ENCODE data around the gene POMT2.
"Not testable (repeated sequence)": the region's sequence is repeated elsewhere in the genome, so short reads cannot be mapped to it uniquely, and the experiment has no call there.

POMT2 gene

DNA sequence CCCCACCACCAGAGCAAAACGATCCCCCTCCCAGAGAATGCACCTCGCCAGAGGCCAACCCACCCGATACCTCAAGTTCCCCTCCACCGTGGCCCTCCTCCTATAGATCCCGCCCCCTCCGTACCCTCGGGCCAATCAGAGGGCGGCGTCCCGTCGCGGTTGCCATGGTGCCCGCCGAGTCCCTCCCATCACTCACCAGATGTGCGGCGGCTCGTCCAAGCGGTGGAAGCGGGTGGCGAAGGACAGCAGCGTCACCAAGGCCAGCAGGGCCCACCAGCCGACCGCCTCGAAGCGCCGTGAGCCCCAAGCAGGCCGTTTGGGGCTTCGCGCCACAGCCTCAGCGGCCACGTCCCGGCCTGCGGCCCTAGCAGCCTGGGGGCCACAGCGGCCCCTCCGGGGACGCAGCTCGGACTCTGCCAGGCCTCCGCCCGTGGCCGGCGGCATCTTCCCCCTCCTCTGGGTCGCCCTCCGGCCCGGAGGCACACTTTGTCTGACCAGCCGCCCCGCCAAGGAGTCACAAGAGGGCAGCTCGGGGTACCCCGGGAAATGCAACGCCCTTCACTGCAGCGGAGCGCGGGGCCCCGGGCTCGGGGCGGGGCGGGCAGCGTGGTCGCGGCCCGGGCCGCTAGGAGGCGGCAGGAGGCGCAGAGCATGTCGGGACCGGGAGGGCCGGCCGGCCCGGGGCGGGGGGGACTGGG is at the start of gene POMT2:
POMT2 (minus strand) TSS at position 646 of the 698 bp plus-strand sequence; CDS start at position 444, 202 bp downstream.
- intact Hi-C loops (cut with DNase I), result loop anchor here (2.0 to 10.0 kb wide), 5 partner anchors 57 to 294 kb away; partner anchors contain the start of genes CIPC, SAMD15, SPTLC2 and TMED8

GRCh38 chr14:77369285-77369684 is 48.6 kb upstream of the POMT2 start:
- intact Hi-C loops (cut with DNase I), result no loop called here
- DNase-seq, result no peak

More for the DNA sequence above, at the start of gene POMT2:
- DNase-seq, result peak; percentile 92 to 100 (median 96)

DNA sequence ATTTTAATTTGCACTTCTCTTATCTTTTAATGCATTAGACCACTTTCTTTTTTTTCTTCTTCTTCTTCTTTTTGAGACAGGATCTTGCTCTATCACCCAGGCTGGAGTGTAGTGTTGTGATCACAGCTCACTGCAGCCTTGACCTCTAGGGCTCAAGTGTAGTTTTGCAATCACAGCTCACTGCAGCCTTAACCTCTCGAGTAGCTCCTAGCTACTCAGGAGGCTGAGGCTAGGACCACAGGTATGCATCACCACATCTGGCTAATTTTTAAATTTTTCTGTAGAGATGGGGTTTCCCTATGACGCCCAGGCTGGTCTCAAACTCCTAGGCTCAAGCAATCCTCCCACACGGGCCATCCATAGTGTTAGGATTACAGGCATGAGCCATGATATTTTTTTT is 43.5 kb upstream of the POMT2 start:
- DNase-seq, result no peak
- intact Hi-C loops (cut with DNase I), result no loop called here

DNA sequence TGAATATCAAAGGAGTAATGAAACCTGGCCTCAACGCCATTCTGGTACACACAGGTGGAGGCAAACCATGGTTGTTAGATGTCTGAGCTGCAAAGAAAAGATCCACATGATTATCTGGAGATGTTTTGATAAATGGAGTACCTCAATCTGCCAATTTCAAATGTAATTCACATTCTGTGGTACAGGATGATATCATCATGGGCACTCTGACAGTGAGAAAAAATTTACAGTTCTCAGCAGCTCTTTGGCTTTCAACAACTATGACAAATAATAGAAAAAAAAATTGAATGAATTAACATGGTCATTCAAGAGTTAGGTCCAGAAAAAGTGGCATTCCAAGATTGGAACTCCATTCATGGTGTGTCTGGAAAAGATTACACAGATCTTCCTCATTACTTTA is 38.9 kb upstream of the POMT2 start:
- intact Hi-C loops (cut with DNase I), result no loop called here
- no peak for DNase-seq

DNA sequence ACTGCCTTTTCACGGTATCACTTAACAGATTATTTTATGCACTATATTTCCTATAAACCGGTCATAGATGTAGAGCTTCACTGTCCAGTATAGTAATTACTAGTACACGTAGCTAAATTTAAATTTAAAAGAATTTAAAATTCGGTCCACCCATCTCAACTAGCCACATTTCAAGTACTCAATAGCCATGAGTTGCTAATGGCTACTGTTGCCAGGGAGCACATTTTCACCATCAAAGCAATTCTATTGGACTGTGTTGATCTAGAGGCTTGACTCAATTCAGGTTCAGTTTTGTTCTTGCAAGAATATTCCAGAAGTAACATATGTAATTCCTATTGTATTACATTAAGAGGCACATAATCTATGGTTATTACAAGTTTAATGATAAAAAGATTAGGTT is 36.2 kb upstream of the POMT2 start:
- intact Hi-C loops (cut with DNase I), result no loop called here
- DNase-seq, result no peak

DNA sequence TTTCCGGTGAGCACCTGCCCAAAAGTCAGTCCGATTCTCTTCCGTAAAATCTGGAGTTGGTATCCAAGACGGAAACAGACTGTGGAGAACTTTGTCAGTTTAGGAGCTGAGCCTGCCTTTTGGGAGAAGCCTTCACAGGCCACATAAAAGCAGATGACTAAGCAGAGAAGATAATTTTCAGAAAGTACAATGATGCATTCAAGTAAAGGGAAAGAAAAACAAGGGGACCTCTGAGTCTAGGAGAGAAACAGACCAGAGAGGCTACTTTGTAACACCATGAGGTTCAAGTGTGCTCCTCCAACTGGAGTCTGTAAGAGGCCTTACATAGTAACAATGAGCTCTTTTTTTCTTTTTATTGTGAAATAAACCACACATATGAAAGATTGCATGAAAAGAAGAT is 35.1 kb upstream of the POMT2 start:
- intact Hi-C loops (cut with DNase I), result no loop called here
- no peak for DNase-seq

DNA sequence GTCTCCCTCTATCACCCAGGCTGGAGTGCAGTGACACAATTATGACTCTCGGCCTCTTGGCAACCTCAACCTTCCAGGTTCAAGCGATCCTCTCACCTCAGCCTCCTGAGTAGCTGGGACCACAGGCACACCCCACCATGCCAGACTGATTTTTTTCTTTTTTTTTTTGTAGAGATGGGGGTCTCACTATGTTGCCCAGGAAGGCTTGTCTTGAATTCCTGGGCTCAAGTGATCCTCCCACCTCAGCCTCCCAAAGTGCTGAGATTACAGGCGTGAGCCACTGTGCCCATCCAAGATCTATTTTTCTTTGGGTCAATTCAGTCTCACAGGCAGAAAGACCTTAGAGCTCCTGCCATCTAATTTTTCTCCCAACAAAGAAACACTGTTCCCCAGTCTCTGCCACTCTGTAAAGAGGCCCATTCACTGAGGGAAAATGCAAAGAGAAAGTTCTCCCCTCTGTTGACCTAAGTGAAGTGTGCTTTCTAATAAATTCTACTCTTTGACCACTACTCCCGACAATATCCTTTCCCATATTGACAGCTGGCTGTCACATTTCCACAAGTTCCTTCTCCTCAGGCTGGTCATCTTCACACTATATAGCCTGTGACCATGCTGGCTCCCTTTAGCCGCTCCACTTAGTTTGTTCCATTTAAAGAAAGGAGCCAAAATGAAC is 32.9 kb upstream of the POMT2 start:
- no peak for DNase-seq
- intact Hi-C loops (cut with DNase I), result no loop called here

DNA sequence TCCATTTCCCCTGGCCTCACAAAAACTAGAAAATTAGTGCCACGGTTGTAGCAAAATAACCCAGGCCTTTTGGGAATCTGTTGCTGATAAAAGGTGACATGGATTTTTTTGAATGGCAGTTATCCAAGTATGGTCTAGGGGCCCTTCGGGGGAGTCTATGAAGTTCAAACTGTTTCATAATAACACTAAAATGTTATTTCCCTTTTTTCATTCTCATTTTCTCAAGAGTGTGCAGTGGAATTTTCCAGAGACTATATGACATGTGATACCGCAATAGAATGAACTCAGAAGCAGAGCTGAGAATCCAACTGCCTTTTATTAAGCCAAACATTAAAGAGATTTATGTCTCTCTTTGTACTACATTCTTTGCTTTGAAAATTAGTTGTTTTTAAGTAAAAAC is 27.1 kb upstream of the POMT2 start:
- intact Hi-C loops (cut with DNase I), result no loop called here
- no peak for DNase-seq

DNA sequence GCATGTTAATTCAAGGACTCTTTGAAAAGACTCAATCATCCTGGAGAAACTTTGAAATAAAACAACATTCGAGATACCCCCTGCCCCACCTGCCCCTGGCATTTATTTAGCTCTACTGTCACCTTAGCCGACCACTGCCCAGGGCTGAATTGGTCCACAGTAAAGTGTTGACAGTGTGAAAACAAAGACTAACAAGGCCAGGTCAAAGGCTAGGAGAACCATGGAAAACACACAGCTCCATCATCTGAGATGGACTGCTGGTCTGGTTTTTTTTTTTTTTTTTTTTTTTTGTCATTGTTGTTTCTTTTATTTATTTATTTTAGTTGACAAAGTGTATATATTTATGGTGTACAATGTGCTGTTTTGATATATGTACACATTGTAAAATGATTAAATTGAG is 25.8 kb upstream of the POMT2 start:
- intact Hi-C loops (cut with DNase I), result no loop called here
- DNase-seq, result no peak

- intact Hi-C loops (cut with DNase I), result no loop called here
- no peak for DNase-seq
These were observed 23.8 kb upstream of the POMT2 start for GRCh38 chr14:77344377-77344996.

GRCh38 chr14:77343662-77344061 is 23.0 kb upstream of the POMT2 start:
- DNase-seq, result no peak
- intact Hi-C loops (cut with DNase I), result no loop called here

DNA sequence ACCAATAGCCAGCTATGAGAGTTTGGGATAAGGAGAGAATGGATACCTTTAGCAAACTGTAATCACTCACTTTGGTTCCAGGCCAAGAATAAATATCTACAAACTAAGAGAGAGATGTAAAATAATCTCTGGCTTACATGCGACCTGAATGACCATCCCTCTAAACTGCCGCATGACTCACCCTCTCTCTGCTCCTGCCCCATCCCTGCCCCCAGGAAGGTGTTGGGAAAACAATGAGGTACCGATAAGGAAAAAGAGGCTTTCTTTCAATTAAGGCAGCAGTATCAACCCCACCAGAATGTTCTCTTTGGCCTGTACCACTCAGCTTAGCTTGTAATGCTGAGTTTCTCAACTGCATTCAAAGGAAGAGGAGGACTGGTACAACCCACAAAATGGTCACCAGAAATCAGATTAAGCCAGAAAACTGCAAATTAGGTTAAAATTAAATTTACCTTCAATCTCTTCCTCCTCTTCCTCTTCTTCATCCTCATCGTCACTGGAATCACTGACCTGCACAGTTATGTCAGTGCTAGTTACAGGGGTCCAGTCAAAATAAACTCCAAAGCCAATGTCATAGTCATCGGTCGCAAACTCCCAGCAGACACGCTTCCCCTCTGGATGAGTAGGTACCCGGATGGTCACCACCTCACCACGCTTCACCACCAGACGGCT is 22.2 kb upstream of the POMT2 start:
- intact Hi-C loops (cut with DNase I), result no loop called here
- no peak for DNase-seq

GRCh38 chr14:77340389-77340788 is 19.7 kb upstream of the POMT2 start:
- DNase-seq, result no peak
- intact Hi-C loops (cut with DNase I), result no loop called here

- intact Hi-C loops (cut with DNase I), result no loop called here
- no peak for DNase-seq
These were observed 18.7 kb upstream of the POMT2 start for GRCh38 chr14:77339407-77339806.

DNA sequence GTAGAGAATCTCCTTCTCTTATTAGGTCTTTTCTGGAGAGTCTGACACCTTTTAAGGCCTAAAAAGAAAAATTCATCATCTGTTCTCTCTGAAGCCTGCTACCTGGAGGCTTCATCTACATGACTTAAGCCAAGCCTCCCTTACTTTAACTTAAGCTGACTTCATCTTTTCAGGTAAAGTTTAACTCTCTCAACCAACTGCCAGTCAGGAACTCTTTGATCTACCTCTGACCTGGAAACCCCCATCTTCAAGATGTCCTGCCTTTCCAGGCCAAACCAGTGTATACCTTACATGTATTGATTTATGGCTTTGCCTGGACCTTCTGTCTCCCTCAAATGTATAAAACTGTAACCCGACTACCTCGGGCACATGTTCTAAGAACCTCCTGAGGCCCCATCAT is 17.6 kb upstream of the POMT2 start:
- intact Hi-C loops (cut with DNase I), result no loop called here
- DNase-seq, result no peak

DNA sequence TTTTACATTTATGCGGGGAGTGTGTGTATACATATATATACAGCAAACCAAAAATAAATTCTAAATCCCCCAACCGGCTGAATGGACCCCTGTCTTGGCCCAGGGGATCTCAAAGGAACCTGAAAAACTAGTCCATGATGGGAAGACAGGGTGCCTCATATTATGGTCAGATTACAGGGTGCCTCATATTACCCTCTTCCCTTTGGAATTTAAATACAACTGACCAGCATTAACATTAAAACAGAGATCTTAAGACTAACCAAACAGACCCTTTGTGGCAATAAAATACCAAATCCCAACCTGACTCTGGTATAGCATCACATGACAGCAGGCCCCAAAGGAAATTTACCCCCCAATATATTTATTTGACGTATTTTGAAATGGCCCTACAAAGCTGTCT is 17.2 kb upstream of the POMT2 start:
- intact Hi-C loops (cut with DNase I), result no loop called here

GRCh38 chr14:77337255-77337654 is 16.6 kb upstream of the POMT2 start:
- intact Hi-C loops (cut with DNase I); DNase-seq: not testable (repeated sequence)

More for the DNA sequence above, 17.2 kb upstream of the POMT2 start:
- no peak for DNase-seq

GRCh38 chr14:77335576-77335975 is 14.9 kb upstream of the POMT2 start:
- DNase-seq, result no peak
- intact Hi-C loops (cut with DNase I), result no loop called here

GRCh38 chr14:77329872-77330271 is 9.2 kb upstream of the POMT2 start:
- DNase-seq, result no peak
- intact Hi-C loops (cut with DNase I), result loop anchor here (10.0 kb wide), 2 partner anchors 225 to 285 kb away; partner anchors contain the start of gene SPTLC2

DNA sequence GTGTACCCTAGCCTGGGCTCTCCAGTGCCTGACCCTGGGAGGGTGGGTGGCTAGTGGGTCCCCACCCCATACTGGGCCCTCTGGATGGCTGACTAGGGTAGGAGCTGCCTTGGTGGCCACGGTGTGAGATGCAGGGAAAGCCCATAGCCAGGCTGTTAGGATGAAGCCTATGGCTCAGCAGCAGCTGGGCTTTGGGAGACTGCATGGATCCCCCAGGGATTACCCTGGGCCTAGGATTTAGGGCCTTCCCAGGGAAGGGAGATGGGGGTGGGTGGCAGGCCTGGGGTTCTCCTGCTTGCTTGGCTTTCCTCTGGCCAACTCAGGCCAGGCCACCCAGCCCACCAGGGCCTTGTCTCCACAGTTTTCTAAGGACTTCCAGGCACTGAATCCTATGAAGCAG is 6.4 kb upstream of the POMT2 start:
- intact Hi-C loops (cut with DNase I), result loop anchor here (10.0 kb wide), 2 partner anchors 228 to 288 kb away; partner anchors contain the start of gene SPTLC2
- DNase-seq, result no peak

DNA sequence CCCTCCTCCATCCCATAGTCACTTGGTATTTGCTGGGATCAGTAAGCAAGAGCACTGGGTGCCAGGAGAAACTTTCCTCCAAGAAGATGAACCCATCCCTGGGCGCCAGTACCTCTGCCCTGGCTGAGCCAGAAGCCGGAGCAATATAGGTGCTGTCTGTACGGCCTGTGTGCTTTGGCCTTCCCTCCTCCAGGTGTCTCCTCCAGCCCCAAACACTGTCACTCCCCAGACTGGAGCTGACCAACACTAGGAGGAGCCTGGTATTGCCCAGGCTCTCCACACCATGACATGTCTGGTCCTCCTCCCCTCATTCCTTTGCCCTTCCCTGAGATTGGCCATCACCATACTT is 5.0 kb upstream of the POMT2 start:
- DNase-seq, result no peak
- intact Hi-C loops (cut with DNase I), result loop anchor here (10.0 kb wide), 2 partner anchors 229 to 289 kb away; partner anchors contain the start of gene SPTLC2
